Testis (tissue), 5 donors: ENCODE results near the gene SIGLEC15. TPM values are rescaled to one million over a fixed set of nuclear protein-coding genes. Genes with fewer than 3 reads are reported as not detected.
A peak's percentile ranks its signal among the peaks of the same experiment; 100 is the strongest.

ENCODE experiments used
- DNase-seq: peaks from one replicate; pipeline ENCODE4 v3.0.0-alpha.2; 2019
- H3K27ac ChIP-seq, 2 donors: fragments of 200-600 bp; sonication (generic); one replicate each; pipeline ENCODE4 v1.5.1; 2019
- H3K27me3 ChIP-seq: fragments of 200-600 bp; sonication (generic); one replicate; pipeline ENCODE4 v1.5.1; 2019
- H3K36me3 ChIP-seq: fragments of 200-600 bp; sonication (generic); one replicate; pipeline ENCODE4 v1.5.1; 2017; ENCODE audit warnings: low read depth; ENCODE audit errors: missing control alignments
- H3K4me1 ChIP-seq: fragments of 200-600 bp; sonication (generic); one replicate; pipeline ENCODE4 v1.5.1; 2019
- H3K4me3 ChIP-seq, 2 donors: fragments of 200-600 bp; sonication (generic); one replicate each; pipeline ENCODE4 v1.5.1; 2017 to 2019
- H3K9me3 ChIP-seq: fragments of 200-600 bp; sonication (generic); one replicate; pipeline ENCODE4 v1.5.1; 2017
- POLR2A ChIP-seq: fragments of 450-650 bp; IDR thresholded peaks from one replicate; pipeline ENCODE4 v1.6.1; 2017; ENCODE audit warnings: antibody characterized with exemption, mild to moderate bottlenecking, moderate library complexity
- WGBS, 2 donors: methylation state at CpG; one replicate each; pipeline ENCODE4 v1.1.5; 2018; 5-methylcytosine and 5-hydroxymethylcytosine counted together
- intact Hi-C: fragments of 100-400 bp; cut with DNase I; formaldehyde crosslinking; loops from one replicate; pipeline ENCODE4 v1.15.1; 2023; ENCODE audit warnings: low total_unique reads
- long read RNA-seq, 2 donors: transcript quantifications; one replicate each; lab custom pipeline, GENCODE V29; 2026
- polyA plus RNA-seq: library from polyadenylated mRNA; stranded (reverse); fragments of 350-450 nt; fragmentation: Illumina TruSeq; extraction: RNeasy Lipid Tissue Mini Kit (QIAGEN cat#74804); gene quantifications from one replicate; pipeline ENCODE4 v1.2.3, GENCODE V29; 2014; ENCODE audit warnings: low read depth, low replicate concordance; ENCODE audit not compliant: insufficient read depth
- total RNA-seq, 2 donors: library from RNA; depleted of rRNA; stranded (reverse); fragments of >200 nt; gene quantifications; one replicate each; pipeline ENCODE4 v1.2.3, GENCODE V29; 2016
- TF ChIP-seq, protein P1 (sequence below), 3 experiments: fragments of 450-650 bp in 2 of 3; fragments of 200-600 bp in 1 of 3; sonication (generic) in 1 of 3; IDR thresholded peaks; one replicate each; pipeline ENCODE4 v1.5.1; 2016 to 2019; ENCODE audit warnings: antibody characterized with exemption in 3 of 3, mild to moderate bottlenecking in 2 of 3, moderate library complexity in 1 of 3

The SIGLEC15 gene, protein sequence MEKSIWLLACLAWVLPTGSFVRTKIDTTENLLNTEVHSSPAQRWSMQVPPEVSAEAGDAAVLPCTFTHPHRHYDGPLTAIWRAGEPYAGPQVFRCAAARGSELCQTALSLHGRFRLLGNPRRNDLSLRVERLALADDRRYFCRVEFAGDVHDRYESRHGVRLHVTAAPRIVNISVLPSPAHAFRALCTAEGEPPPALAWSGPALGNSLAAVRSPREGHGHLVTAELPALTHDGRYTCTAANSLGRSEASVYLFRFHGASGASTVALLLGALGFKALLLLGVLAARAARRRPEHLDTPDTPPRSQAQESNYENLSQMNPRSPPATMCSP
- total RNA-seq (under 1 TPM in 1 of 2 donors, not detected in 1; 0.19 TPM), polyA plus RNA-seq (0.20 TPM)
- long read RNA-seq, donor 1, result 0 reads
- long read RNA-seq, donor 2, result 0 reads

DNA sequence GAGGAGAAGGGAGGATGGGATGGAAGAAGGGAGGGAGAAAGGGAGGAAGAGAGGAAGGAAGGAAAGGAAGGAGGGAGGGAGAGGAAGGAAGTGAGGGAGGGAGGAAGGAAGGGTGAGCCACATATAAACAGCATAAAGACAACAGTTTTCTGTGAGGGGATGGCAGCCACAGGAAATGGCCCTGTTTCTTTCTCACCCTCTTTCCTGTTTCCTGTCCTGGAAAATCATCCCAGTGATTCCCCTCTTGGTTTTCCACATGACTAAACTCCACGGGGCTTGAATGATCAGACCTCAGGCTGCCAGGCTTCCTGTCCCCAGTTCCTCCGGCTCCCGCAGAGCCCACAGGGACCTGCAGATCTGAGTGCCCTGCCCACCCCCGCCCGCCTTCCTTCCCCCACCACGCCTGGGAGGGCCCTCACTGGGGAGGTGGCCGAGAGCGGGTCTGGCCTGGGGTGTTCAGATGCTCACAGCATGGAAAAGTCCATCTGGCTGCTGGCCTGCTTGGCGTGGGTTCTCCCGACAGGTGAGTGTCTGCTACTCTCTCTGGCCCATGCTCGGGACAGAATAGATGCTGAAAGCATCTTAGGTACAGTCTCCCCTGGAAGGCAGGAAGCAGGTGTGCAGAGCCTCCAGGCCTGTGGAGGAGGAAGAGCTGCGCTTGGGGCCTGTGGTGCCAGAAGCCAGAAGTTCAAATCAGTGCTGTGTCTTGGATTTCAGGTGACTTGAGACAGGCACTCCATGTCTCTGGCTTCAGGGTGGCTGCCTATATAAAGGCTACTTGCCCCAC is at the start of gene SIGLEC15:
TSS of gene SIGLEC15 (plus strand) at position 418 of the 787 bp plus-strand sequence. CDS start at position 472, 54 bp downstream.
- no peak within 1 kb of the TSS for H3K4me3 ChIP-seq
- intact Hi-C loops, result no loop called here
- H3K27ac ChIP-seq, result no peak within 1 kb of the TSS
- H3K9me3 ChIP-seq, result no peaks in the 10 kb centered on the region
- TF ChIP-seq, protein P1, sequence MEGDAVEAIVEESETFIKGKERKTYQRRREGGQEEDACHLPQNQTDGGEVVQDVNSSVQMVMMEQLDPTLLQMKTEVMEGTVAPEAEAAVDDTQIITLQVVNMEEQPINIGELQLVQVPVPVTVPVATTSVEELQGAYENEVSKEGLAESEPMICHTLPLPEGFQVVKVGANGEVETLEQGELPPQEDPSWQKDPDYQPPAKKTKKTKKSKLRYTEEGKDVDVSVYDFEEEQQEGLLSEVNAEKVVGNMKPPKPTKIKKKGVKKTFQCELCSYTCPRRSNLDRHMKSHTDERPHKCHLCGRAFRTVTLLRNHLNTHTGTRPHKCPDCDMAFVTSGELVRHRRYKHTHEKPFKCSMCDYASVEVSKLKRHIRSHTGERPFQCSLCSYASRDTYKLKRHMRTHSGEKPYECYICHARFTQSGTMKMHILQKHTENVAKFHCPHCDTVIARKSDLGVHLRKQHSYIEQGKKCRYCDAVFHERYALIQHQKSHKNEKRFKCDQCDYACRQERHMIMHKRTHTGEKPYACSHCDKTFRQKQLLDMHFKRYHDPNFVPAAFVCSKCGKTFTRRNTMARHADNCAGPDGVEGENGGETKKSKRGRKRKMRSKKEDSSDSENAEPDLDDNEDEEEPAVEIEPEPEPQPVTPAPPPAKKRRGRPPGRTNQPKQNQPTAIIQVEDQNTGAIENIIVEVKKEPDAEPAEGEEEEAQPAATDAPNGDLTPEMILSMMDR (IDR thresholded peaks at IDR 0.05), result no peak
- no peak for TF ChIP-seq POLR2A
- 70 to 79% methylated on average over 6 to 12 of the region's 12 CpGs for WGBS, 2 donors
- H3K27me3 ChIP-seq, result no peaks in the 10 kb centered on the region
- H3K36me3 ChIP-seq, result no peaks in the 10 kb centered on the region
- no peaks in the 10 kb centered on the region for H3K4me1 ChIP-seq
- no peak for DNase-seq

DNA sequence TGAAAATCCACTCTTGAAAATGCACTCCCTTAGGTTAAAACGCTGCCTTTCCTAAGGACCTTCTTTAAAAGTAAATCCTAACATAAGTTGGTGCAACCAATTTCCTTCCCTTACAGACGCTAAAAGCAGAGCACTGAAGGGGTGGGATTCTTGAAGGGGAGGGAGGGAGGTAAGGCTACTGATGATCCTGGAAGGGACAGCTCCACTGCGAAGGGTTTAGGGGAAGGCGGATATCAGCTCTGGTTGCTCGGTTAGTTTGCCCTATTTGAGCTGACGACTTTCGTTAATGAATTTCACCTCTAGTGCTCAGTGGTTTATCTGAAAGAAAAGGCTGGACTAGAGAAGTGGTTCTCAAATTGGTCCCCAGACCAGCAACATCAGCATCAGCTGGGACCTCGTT is 49.7 kb upstream of the SIGLEC15 start:
- 33 to 34% methylated on average over 8 of the region's 8 CpGs for WGBS, 2 donors
- no peaks in the 10 kb centered on the region for H3K9me3 ChIP-seq
- no peak for TF ChIP-seq POLR2A
- TF ChIP-seq, protein P1 (IDR thresholded peaks at IDR 0.05), result no peak
- no peaks in the 10 kb centered on the region for H3K27me3 ChIP-seq
- H3K27ac ChIP-seq, result peak overlapping the region; percentile 74 to 75
- H3K4me3 ChIP-seq, result peak overlapping the region; percentile 65 to 78
- intact Hi-C loops, result no loop called here
- no peak for DNase-seq
- no peaks in the 10 kb centered on the region for H3K4me1 ChIP-seq
- no peaks in the 10 kb centered on the region for H3K36me3 ChIP-seq

DNA sequence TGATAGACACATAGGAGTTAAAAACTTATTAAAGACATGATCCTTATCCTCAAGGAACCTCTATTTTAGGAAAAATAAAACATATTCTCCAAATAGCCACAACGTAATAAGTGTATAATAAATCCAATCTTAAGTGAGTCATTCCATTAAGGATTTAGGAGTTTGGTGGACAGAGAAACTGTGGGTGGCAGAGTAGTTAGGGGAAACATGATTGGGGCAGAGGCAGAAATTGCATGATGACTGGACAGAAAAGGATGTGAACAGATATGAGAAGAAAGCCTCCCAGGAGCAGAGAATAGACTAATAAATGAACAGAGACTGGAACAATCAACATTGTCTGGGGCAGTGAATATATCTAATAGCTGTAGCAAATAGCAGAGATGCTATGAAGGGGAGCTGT is 48.1 kb upstream of the SIGLEC15 start:
- Histone ChIP-seq H3K27ac (no peak overlapping the region), H3K27me3 (no peaks in the 10 kb centered on the region), H3K4me1 (no peaks in the 10 kb centered on the region), H3K4me3 (no peak overlapping the region), H3K9me3 (no peaks in the 10 kb centered on the region), H3K36me3 (no peaks in the 10 kb centered on the region)
- intact Hi-C loops, result no loop called here
- no peak for DNase-seq
- TF ChIP-seq, protein P1 (IDR thresholded peaks at IDR 0.05), result no peak
- no peak for TF ChIP-seq POLR2A
- WGBS, 2 donors, result 70 to 74% methylated on average over 1 of the region's 1 CpG

DNA sequence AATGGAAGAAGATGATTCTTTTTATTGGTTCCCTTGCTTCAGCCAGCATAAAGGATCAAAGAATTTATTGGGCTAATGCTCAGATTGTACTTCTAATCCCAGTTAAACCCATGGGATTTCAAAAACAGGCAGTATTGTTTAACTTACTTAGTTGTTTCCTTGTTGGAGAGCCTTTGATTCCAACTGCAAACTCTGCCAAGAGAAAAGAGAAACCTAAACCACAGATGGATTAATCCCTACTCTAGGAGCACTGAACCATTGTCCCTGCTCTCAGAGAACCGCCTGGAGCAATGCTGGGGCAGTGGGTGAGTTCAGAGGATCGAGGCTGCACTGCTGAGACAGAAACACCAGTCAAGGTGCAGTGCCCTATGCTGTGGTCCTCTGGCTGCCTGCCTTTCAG is 44.9 kb upstream of the SIGLEC15 start:
- no peaks in the 10 kb centered on the region for H3K36me3 ChIP-seq
- no peak for TF ChIP-seq POLR2A
- TF ChIP-seq, protein P1 (IDR thresholded peaks at IDR 0.05), result no peak
- no peaks in the 10 kb centered on the region for H3K27me3 ChIP-seq
- WGBS, 2 donors, result 73 to 79% methylated on average over 2 of the region's 2 CpGs
- no peaks in the 10 kb centered on the region for H3K4me1 ChIP-seq
- no peaks in the 10 kb centered on the region for H3K9me3 ChIP-seq
- no peak overlapping the region for H3K27ac ChIP-seq
- DNase-seq, result no peak
- H3K4me3 ChIP-seq, result no peak overlapping the region
- intact Hi-C loops, result no loop called here
